GM12878 (cell line): Measurements from ENCODE around the gene IFI6. TPM values are rescaled to one million over a fixed set of nuclear protein-coding genes. Genes with fewer than 3 reads are reported as not detected.

Experiments used
- ATAC-seq: fragments of 200-7000 bp; cut with Tn5 transposase; 3 replicates; pipeline ENCODE4 v1.9.1; 2020; ENCODE audit warnings: mild to moderate bottlenecking, moderate library complexity
- Bru-seq: library from RNA; stranded (reverse); fragments of 400-500 nt; gene quantifications from one replicate; lab custom pipeline; 2021; lab: Mats Ljungman, UMichigan
- BruChase-seq, 2 experiments: library from RNA; stranded (reverse); fragments of 400-500 nt; gene quantifications; one replicate each; lab custom pipeline; 2021; lab: Mats Ljungman, UMichigan
- BruUV-seq: library from RNA; stranded (reverse); fragments of 400-500 nt; replicated peaks from 2 replicates; lab custom pipeline; 2021; lab: Mats Ljungman, UMichigan
- CTCF ChIA-PET: fragments of 300-600 bp; sonication (Branson Sonifier 250); formaldehyde crosslinking; extraction: SDS; loops from one replicate; lab custom pipeline; 2021; ENCODE audit warnings: inconsistent platforms; lab: Yijun Ruan, JAX
- POLR2A ChIA-PET: fragments of 350-600 bp; formaldehyde crosslinking; extraction: SDS; loops from one replicate; lab custom pipeline; 2021; ENCODE audit warnings: inconsistent platforms; lab: Charles Lee
- RAD21 ChIA-PET: fragments of 300-600 bp; sonication (Branson Sonifier 250); formaldehyde crosslinking; loops from one replicate; lab custom pipeline; 2023; ENCODE audit warnings: antibody characterized with exemption; ENCODE audit not compliant: unreplicated experiment; lab: Charles Lee
- SMC1A ChIA-PET: fragments of 300-600 bp; sonication (Branson Sonifier 250); formaldehyde crosslinking; loops from one replicate; lab custom pipeline; 2023; ENCODE audit not compliant: unreplicated experiment, uncharacterized antibody; lab: Charles Lee
- DNase-seq: peaks from one replicate; pipeline ENCODE4 v3.0.0-alpha.2; 2011; ENCODE audit warnings: low read depth, low spot score
- FAIRE-seq: peaks from 3 replicates; lab custom pipeline; 2011; peaks lifted over from hg19 to GRCh38; lab: Jason Lieb, UNC
- H2AFZ ChIP-seq: 2 replicates; pipeline ENCODE4 v1.6.0; 2011; ENCODE audit warnings: low read depth, low read length, control low read depth; ENCODE audit not compliant: control insufficient read depth
- H3K27ac ChIP-seq: 2 replicates; pipeline ENCODE4 v1.5.1; 2011; ENCODE audit warnings: control low read depth; ENCODE audit not compliant: control insufficient read depth, insufficient read depth
- H3K27me3 ChIP-seq, 2 experiments: replicated peaks in 1 of 2; 2 replicates each; pipeline versions ENCODE4 v1.6.0 to v1.6.1; 2011; ENCODE audit warnings: low read length in 1 of 2; ENCODE audit not compliant: control insufficient read depth in 2 of 2, insufficient read depth in 2 of 2
- H3K36me3 ChIP-seq, 2 experiments: 2 replicates each; pipeline ENCODE4 v1.5.1; 2011; ENCODE audit warnings: low read length in 1 of 2; ENCODE audit not compliant: control insufficient read depth in 2 of 2, insufficient read depth in 2 of 2
- H3K4me1 ChIP-seq: 2 replicates; pipeline ENCODE4 v1.6.1; 2011; ENCODE audit warnings: mild to moderate bottlenecking, low read length, moderate library complexity, mixed read lengths; ENCODE audit not compliant: control insufficient read depth, insufficient read depth
- H3K4me2 ChIP-seq: 2 replicates; pipeline ENCODE4 v1.6.0; 2011; ENCODE audit warnings: control low read depth; ENCODE audit not compliant: control insufficient read depth, insufficient read depth
- H3K4me3 ChIP-seq: fragments of 200-600 bp; sonication (generic); 2 replicates; pipeline ENCODE4 v1.5.1; 2016
- H3K79me2 ChIP-seq: 2 replicates; pipeline ENCODE4 v1.6.0; 2011; ENCODE audit warnings: low read length; ENCODE audit not compliant: control insufficient read depth, insufficient read depth
- H3K9ac ChIP-seq: 2 replicates; pipeline ENCODE4 v1.8.0; 2011; ENCODE audit warnings: low read length, control low read depth, mixed read lengths; ENCODE audit not compliant: control insufficient read depth, insufficient read depth
- H3K9me3 ChIP-seq: replicated peaks from 3 replicates; pipeline ENCODE4 v1.5.1; 2011; ENCODE audit warnings: mild to moderate bottlenecking, low read length; ENCODE audit not compliant: control insufficient read depth, insufficient read depth
- H4K20me1 ChIP-seq: 2 replicates; pipeline ENCODE4 v1.6.0; 2011; ENCODE audit not compliant: control insufficient read depth, insufficient read depth
- CEBPB ChIP-seq, 2 experiments: fragments of 150-350 bp in 1 of 2; IDR thresholded peaks; 2 replicates each; pipeline ENCODE4 v1.6.1; 2012 to 2014; ENCODE audit warnings: low read depth in 2 of 2, low read length in 2 of 2, borderline replicate concordance in 1 of 2, inconsistent platforms in 1 of 2
- CHD1 ChIP-seq: IDR thresholded peaks from 2 replicates; pipeline ENCODE4 v1.6.1; 2012; ENCODE audit warnings: low read depth, low read length, improper control_type of control experiment
- FOXM1 ChIP-seq: IDR thresholded peaks from 2 replicates; pipeline ENCODE4 v1.6.1; 2012; ENCODE audit warnings: low read depth, mild to moderate bottlenecking, inconsistent platforms, low read length, moderate library complexity
- HDAC2 ChIP-seq: fragments of 200-600 bp; sonication (generic); IDR thresholded peaks from 2 replicates; pipeline ENCODE4 v1.6.1; 2017
- MXI1 ChIP-seq: fragments of 150-350 bp; IDR thresholded peaks from 2 replicates; pipeline ENCODE4 v1.6.1; 2011; ENCODE audit warnings: low read depth, mild to moderate bottlenecking, inconsistent platforms, low read length, improper control_type of control experiment
- NFYA ChIP-seq: IDR thresholded peaks from 2 replicates; pipeline ENCODE4 v1.6.1; 2011; ENCODE audit warnings: low read depth, mild to moderate bottlenecking, low read length, improper control_type of control experiment, borderline replicate concordance
- PML ChIP-seq: IDR thresholded peaks from 2 replicates; pipeline ENCODE4 v1.6.1; 2012; ENCODE audit warnings: low read length, inconsistent platforms
- ZNF384 ChIP-seq: IDR thresholded peaks from 2 replicates; pipeline ENCODE4 v1.6.1; 2012; ENCODE audit warnings: low read depth, mild to moderate bottlenecking, low read length, improper control_type of control experiment, borderline replicate concordance
- ZSCAN29 ChIP-seq: fragments of 450-650 bp; IDR thresholded peaks from 2 replicates; pipeline ENCODE4 v1.6.1; 2017; ENCODE audit warnings: mild to moderate bottlenecking, moderate library complexity
- WGBS: methylation state at CpG from one replicate; pipeline ENCODE4 v1.1.6; 2016; ENCODE audit warnings: low lambda C conversion rate; ENCODE audit not compliant: insufficient replicate concordance, insufficient coverage; ENCODE audit errors: missing lambda C conversion rate; 5-methylcytosine and 5-hydroxymethylcytosine counted together
- in situ Hi-C: fragments of 300-500 bp; cut with MboI; formaldehyde crosslinking; loops from 9 replicates; pipeline ENCODE4 v1.14.3; 2018; ENCODE audit warnings: mixed read lengths
- intact Hi-C: fragments of 100-400 bp; cut with micrococcal nuclease; formaldehyde crosslinking; loops from one replicate; pipeline ENCODE4 v1.14.2; 2022; ENCODE audit not compliant: unreplicated experiment
- long read RNA-seq, 2 experiments: library from polyadenylated mRNA; unstranded; transcript quantifications; one replicate each; pipeline ENCODE4 v2.0.0, GENCODE V29; 2019 to 2020
- polyA minus RNA-seq, 3 experiments: library from RNA; depleted of rRNA, polyadenylated mRNA; stranded (reverse); fragments of >200 nt; gene quantifications; 2 replicates each; pipeline ENCODE4 v1.2.3, GENCODE V29; 2011
- polyA plus RNA-seq, 11 experiments: library from polyadenylated mRNA; depleted of rRNA in 4 of 11; unstranded in 6 of 11; stranded (reverse) in 5 of 11; fragments of >200 nt; fragmentation: Nextera tagmentation in 4 of 11; fragmentation: Illumina TruSeq in 1 of 11; extraction: Ambion mirVana in 4 of 11; extraction: Trizol in 1 of 11; gene quantifications; 1 replicate in 1 of 11; 2 replicates in 10 of 11; pipeline versions ENCODE4 v1.2.1 to v1.2.3, GENCODE V29; 2011 to 2016; ENCODE audit warnings: inconsistent platforms in 2 of 11, missing spikeins in 2 of 11, low read depth in 1 of 11
- total RNA-seq, 4 experiments: library from RNA; depleted of rRNA in 3 of 4; stranded (reverse); fragments of >200 nt in 3 of 4; fragmentation: Illumina TruSeq in 1 of 4; extraction: Trizol in 1 of 4; gene quantifications; 2 replicates each; pipeline versions ENCODE4 v1.2.1 to v1.2.3, GENCODE V29; 2013 to 2021
- TF ChIP-seq, protein P1 (sequence below): fragments of 450-650 bp; IDR thresholded peaks from 2 replicates; pipeline ENCODE4 v1.6.1; 2017; ENCODE audit warnings: low read depth, mild to moderate bottlenecking, moderate library complexity
- TF ChIP-seq, protein P2 (sequence below): IDR thresholded peaks from 2 replicates; pipeline ENCODE4 v1.6.1; 2012; ENCODE audit warnings: low read depth, low read length, improper control_type of control experiment
- TF ChIP-seq, protein P3 (sequence below), 3 experiments: IDR thresholded peaks in 2 of 3; conservative IDR thresholded peaks in 1 of 3; 2 replicates each; pipeline ENCODE4 v1.5.1; 2011; ENCODE audit warnings: low read depth in 3 of 3, low read length in 3 of 3, mild to moderate bottlenecking in 3 of 3, control low read depth in 2 of 3, moderate library complexity in 2 of 3, inconsistent platforms in 1 of 3, mixed read lengths in 1 of 3; ENCODE audit not compliant: control insufficient read depth in 2 of 3, insufficient read depth in 1 of 3; ENCODE audit errors: extremely low read depth in 1 of 3

Gene IFI6, protein sequence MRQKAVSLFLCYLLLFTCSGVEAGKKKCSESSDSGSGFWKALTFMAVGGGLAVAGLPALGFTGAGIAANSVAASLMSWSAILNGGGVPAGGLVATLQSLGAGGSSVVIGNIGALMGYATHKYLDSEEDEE
- 20.9 and 21.2 TPM in 2 replicates for total RNA-seq (2013; cell fraction: nucleolus; rRNA removed)
- total RNA-seq (2014; rRNA removed) (79.4 and 89.5 TPM in 2 replicates), total RNA-seq (2014; rRNA removed; fragmentation: Illumina TruSeq; extraction: Trizol) (30.1 and 35.1 TPM in 2 replicates), total RNA-seq (2021) (70.3 and 81.4 TPM in 2 replicates), polyA plus RNA-seq (2011; rRNA removed) (81.1 and 113 TPM in 2 replicates), polyA plus RNA-seq (2014; fragmentation: Illumina TruSeq; extraction: Trizol) (36.6 and 41.3 TPM in 2 replicates), polyA plus RNA-seq (2014; fragmentation: Nextera tagmentation; extraction: Ambion mirVana) (10 to 100 TPM in 1 of 2 experiments, 1 to 10 TPM in 1; 5.6 to 21.0 TPM), polyA plus RNA-seq (2014; rRNA removed) (63.9 and 67.7 TPM in 2 replicates), polyA plus RNA-seq (2016; fragmentation: Nextera tagmentation; extraction: Ambion mirVana) (100 to 1,000 TPM in 1 of 2 experiments, 10 to 100 TPM in 1; 97.0 to 123 TPM), polyA minus RNA-seq (2011; rRNA and poly(A)+ RNA removed) (19.2 and 36.0 TPM in 2 replicates), Bru-seq, nascent RNA (percentile 75 among the genes with signal in this experiment), BruChase-seq, experiment 1, labeled RNA remaining after a 6-hour chase (percentile 69 among the genes with signal in this experiment), BruChase-seq, experiment 2, labeled RNA remaining after a 2-hour chase (percentile 67 among the genes with signal in this experiment)
- 41.1 TPM for polyA plus RNA-seq (2011; ENCODE audit: low read depth)
- 134 and 138 TPM in 2 replicates for polyA plus RNA-seq (2011; cell fraction: cytosol; rRNA removed)
- 40.8 and 41.8 TPM in 2 replicates for polyA plus RNA-seq (2011; cell fraction: nucleus; rRNA removed)
- 76.1 and 123 TPM in 2 replicates for polyA plus RNA-seq (2012)
- polyA minus RNA-seq (2011; cell fraction: cytosol; rRNA and poly(A)+ RNA removed), result 26.6 and 31.1 TPM in 2 replicates
- 6.8 and 7.5 TPM in 2 replicates for polyA minus RNA-seq (2011; cell fraction: nucleus; rRNA and poly(A)+ RNA removed)
- long read RNA-seq, experiment 1, transcript IFI6-202 (5 exons, 841 nt), result major isoform, 22 of 29 reads
- long read RNA-seq, experiment 1, partial matches to known transcripts, result 0 of 29 reads
- long read RNA-seq, experiment 1, other reads (novel, unspliced or antisense), result 1 of 29 reads
- long read RNA-seq, experiment 2, transcript IFI6-203 (5 exons, 828 nt), result minor isoform, 15 of 85 reads
- long read RNA-seq, experiment 2, transcript IFI6-202 (5 exons, 841 nt), result major isoform, 66 of 85 reads
- long read RNA-seq, experiment 2, partial matches to known transcripts, result 0 of 85 reads
- long read RNA-seq, experiment 2, other reads (novel, unspliced or antisense), result 4 of 85 reads

DNA sequence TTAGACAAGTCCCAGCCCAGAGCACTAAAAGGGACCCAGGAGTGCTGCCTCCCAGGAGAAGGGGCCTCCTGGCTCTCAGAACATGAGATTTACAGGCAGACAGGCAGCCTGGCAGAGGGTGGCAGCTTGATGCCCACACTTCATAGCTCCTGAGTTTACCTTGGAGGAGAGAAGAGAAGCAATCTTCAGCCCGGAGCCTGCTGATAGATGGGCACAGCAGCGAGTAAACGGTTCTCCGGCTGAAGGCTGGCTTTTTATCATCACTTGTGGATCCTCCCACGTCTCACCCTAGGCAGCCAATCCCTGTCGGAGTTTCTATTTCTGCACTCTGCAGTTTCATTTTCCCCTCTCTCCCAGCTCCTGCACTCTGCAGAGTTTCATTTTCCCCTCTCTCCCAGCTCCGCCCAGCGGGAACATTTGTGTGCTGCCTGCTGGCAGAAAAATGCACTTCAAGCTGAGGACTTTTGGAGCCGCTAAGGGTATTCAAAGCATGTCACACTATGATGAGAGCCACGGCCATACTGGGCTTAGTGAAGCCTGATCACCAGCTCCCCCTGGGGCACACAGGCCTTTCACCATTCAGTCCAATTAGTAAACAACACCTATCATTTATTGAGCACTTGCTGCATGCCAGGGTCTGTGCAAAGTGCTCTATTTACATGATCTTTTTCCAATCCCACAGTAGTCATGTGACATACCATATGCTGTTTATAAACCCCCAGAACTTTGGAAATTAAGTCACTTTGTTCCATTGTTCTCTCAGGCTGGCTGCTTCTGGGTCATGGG lies at the start of gene IFI6:
Gene IFI6 (minus strand): TSS at position 229 of the 786 bp plus-strand sequence. CDS start 2,878 bp downstream, outside the sequence.
- intact Hi-C loops, result loop anchor here (2.0 to 5.0 kb wide), 3 partner anchors 53 to 160 kb away; partner anchors contain the start of genes FAM76A, PPP1R8 and STX12
- no TSS peak for BruUV-seq
- TF ChIP-seq, protein P1, sequence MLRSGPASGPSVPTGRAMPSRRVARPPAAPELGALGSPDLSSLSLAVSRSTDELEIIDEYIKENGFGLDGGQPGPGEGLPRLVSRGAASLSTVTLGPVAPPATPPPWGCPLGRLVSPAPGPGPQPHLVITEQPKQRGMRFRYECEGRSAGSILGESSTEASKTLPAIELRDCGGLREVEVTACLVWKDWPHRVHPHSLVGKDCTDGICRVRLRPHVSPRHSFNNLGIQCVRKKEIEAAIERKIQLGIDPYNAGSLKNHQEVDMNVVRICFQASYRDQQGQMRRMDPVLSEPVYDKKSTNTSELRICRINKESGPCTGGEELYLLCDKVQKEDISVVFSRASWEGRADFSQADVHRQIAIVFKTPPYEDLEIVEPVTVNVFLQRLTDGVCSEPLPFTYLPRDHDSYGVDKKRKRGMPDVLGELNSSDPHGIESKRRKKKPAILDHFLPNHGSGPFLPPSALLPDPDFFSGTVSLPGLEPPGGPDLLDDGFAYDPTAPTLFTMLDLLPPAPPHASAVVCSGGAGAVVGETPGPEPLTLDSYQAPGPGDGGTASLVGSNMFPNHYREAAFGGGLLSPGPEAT, result peak; percentile 80
- TF ChIP-seq FOXM1 (no peak), CHD1 (no peak), ZNF384 (no peak), ZSCAN29 (no peak), PML (no peak), HDAC2 (no peak), NFYA (no peak), CEBPB (IDR thresholded peaks at IDR 0.05; ENCODE audit: borderline replicate concordance in 1 of 2, low read depth in 2 of 2, low read length in 2 of 2) (no peak), MXI1 (no peak)
- TF ChIP-seq, protein P2, sequence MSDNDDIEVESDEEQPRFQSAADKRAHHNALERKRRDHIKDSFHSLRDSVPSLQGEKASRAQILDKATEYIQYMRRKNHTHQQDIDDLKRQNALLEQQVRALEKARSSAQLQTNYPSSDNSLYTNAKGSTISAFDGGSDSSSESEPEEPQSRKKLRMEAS, result no peak; the same call in none of the 2 replicates
- TF ChIP-seq, protein P3, sequence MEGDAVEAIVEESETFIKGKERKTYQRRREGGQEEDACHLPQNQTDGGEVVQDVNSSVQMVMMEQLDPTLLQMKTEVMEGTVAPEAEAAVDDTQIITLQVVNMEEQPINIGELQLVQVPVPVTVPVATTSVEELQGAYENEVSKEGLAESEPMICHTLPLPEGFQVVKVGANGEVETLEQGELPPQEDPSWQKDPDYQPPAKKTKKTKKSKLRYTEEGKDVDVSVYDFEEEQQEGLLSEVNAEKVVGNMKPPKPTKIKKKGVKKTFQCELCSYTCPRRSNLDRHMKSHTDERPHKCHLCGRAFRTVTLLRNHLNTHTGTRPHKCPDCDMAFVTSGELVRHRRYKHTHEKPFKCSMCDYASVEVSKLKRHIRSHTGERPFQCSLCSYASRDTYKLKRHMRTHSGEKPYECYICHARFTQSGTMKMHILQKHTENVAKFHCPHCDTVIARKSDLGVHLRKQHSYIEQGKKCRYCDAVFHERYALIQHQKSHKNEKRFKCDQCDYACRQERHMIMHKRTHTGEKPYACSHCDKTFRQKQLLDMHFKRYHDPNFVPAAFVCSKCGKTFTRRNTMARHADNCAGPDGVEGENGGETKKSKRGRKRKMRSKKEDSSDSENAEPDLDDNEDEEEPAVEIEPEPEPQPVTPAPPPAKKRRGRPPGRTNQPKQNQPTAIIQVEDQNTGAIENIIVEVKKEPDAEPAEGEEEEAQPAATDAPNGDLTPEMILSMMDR (IDR thresholded peaks at IDR 0.05 in 2 of 3, conservative IDR thresholded peaks at IDR 0.05 in 1 of 3; ENCODE audit: control insufficient read depth in 2 of 3, extremely low read depth in 1 of 3, insufficient read depth in 1 of 3, low read depth in 3 of 3, low read length in 3 of 3), result peak; percentile 35 to 39 (median 38); a peak in 3 of 6 replicates

More for the DNA sequence above, at the start of gene IFI6:
- ChIA-PET CTCF (interaction anchor here (0.7 to 4.1 kb wide), 17 partner anchors 10 to 528 kb away, joined by 3 to 63 read pairs (median 4); partner anchors contain the start of genes FAM76A, PPP1R8 and STX12), POLR2A (interaction anchor here (0.6 to 2.9 kb wide), 15 partner anchors 11 to 414 kb away, joined by 3 to 14 read pairs (median 5); partner anchors contain the start of genes FAM76A, PPP1R8 and STX12), SMC1A (interaction anchor here (0.7 to 2.2 kb wide), 25 partner anchors 9 to 362 kb away, joined by 3 to 11 read pairs (median 3); partner anchors contain the start of genes FAM76A, PPP1R8 and STX12), RAD21 (interaction anchor here (0.6 to 5.0 kb wide), 18 partner anchors 10 to 227 kb away, joined by 3 to 51 read pairs (median 3); partner anchors contain the start of genes FAM76A, PPP1R8 and STX12)
- Histone ChIP-seq H3K79me2 (peaks cover 18% of the 10 kb centered on the region), H3K36me3 (0 out of 4 replicates have a peak, but pooled peaks cover 0 to 5% of the 10 kb centered on the region in 2 experiments), H3K4me1 (peaks cover 9% of the 10 kb centered on the region), H3K4me3 (peak within 1 kb of the TSS; percentile 89), H3K27ac (peak within 1 kb of the TSS; percentile 73), H3K4me2 (peak within 1 kb of the TSS; percentile 92), H3K9ac (peak within 1 kb of the TSS; percentile 84), H3K27me3 (no peaks in the 10 kb centered on the region), H4K20me1 (no peaks in the 10 kb centered on the region), H3K9me3 (no peaks in the 10 kb centered on the region), H2AFZ (peak within 1 kb of the TSS; percentile 79)
- DNase-seq, result peak; percentile 86
- FAIRE-seq, result peak; percentile 99
- in situ Hi-C loops, result loop anchor here (5.0 kb wide), 1 partner anchor 50 kb away; no protein-coding TSS in a partner anchor
- 0% methylated on average over 10 of the region's 10 CpGs for WGBS
- peak; percentile 94 for ATAC-seq
